SK-N-SH treated with all-trans-retinoic acid at 6 μM for 48 hours (cell line): ENCODE data around the gene CAND2.

Experiments
- CSDC2 ChIP-seq: fragments of 250-450 bp; sonication (Bioruptor Pico); IDR thresholded peaks from 2 replicates; pipeline ENCODE4 v1.5.0; 2020; ENCODE audit warnings: mild to moderate bottlenecking, moderate library complexity
- CSRNP3 ChIP-seq: fragments of 250-450 bp; sonication (Bioruptor Pico); IDR thresholded peaks from 2 replicates; pipeline ENCODE4 v1.5.1; 2021; ENCODE audit warnings: mild to moderate bottlenecking, moderate library complexity
- PATZ1 ChIP-seq: fragments of 250-450 bp; sonication (Bioruptor Pico); IDR thresholded peaks from 2 replicates; pipeline ENCODE4 v1.8.0; 2020; ENCODE audit warnings: mild to moderate bottlenecking, moderate library complexity, borderline replicate concordance
- TOX ChIP-seq: fragments of 250-450 bp; sonication (Bioruptor Pico); IDR thresholded peaks from 2 replicates; pipeline ENCODE4 v1.8.0; 2021; ENCODE audit warnings: mild to moderate bottlenecking, moderate library complexity, borderline replicate concordance
- ZC3H10 ChIP-seq: fragments of 250-450 bp; sonication (Bioruptor Pico); IDR thresholded peaks from 2 replicates; pipeline ENCODE4 v1.5.1; 2021; ENCODE audit warnings: mild to moderate bottlenecking, moderate library complexity
- ZNF8 ChIP-seq: fragments of 450-650 bp; formaldehyde crosslinking; IDR thresholded peaks from 2 replicates; pipeline ENCODE4 v1.5.0; 2020; ENCODE audit warnings: mild to moderate bottlenecking, moderate library complexity

- TF ChIP-seq PATZ1 (no peak), CSDC2 (CRISPR knock-in tag) (no peak), ZNF8 (CRISPR knock-in tag) (no peak), ZC3H10 (CRISPR knock-in tag) (no peak), TOX (no peak), CSRNP3 (CRISPR knock-in tag) (no peak)
Observed at GRCh38 chr3:12753275-12754028, 43.0 kb upstream of the CAND2 start.
